BE2C (cell line): ENCODE measurements around the gene C10orf120.

ENCODE experiments used
- DNase-seq: peaks from one replicate; pipeline ENCODE4 v3.0.0-alpha.2; 2020
- H3K27me3 ChIP-seq: fragments of 250-450 bp; sonication (Bioruptor Pico); 2 replicates; pipeline ENCODE4 v1.5.1; 2020; ENCODE audit warnings: mild to moderate bottlenecking
- H3K36me3 ChIP-seq: fragments of 250-450 bp; sonication (Bioruptor Pico); 2 replicates; pipeline ENCODE4 v1.5.1; 2020; ENCODE audit warnings: mild to moderate bottlenecking
- H3K4me1 ChIP-seq: fragments of 250-450 bp; sonication (Bioruptor Pico); 2 replicates; pipeline ENCODE4 v1.5.1; 2020
- H3K4me3 ChIP-seq: 2 replicates; pipeline ENCODE4 v1.5.1; 2011; ENCODE audit warnings: low read depth, low read length
- H3K9me3 ChIP-seq: fragments of 250-450 bp; sonication (Bioruptor Pico); 2 replicates; pipeline ENCODE4 v1.5.1; 2020
- TF ChIP-seq, protein P1 (sequence below): IDR thresholded peaks from 2 replicates; pipeline ENCODE4 v1.5.1; 2012; ENCODE audit warnings: mild to moderate bottlenecking, low read depth, low read length

C10orf120 gene

GRCh38 chr10:122657729-122658128 is 41.9 kb downstream of the C10orf120 start:
- no peaks in the 10 kb centered on the region for H3K4me1 ChIP-seq
- peaks cover 11% of the 10 kb centered on the region for H3K27me3 ChIP-seq
- TF ChIP-seq, protein P1, sequence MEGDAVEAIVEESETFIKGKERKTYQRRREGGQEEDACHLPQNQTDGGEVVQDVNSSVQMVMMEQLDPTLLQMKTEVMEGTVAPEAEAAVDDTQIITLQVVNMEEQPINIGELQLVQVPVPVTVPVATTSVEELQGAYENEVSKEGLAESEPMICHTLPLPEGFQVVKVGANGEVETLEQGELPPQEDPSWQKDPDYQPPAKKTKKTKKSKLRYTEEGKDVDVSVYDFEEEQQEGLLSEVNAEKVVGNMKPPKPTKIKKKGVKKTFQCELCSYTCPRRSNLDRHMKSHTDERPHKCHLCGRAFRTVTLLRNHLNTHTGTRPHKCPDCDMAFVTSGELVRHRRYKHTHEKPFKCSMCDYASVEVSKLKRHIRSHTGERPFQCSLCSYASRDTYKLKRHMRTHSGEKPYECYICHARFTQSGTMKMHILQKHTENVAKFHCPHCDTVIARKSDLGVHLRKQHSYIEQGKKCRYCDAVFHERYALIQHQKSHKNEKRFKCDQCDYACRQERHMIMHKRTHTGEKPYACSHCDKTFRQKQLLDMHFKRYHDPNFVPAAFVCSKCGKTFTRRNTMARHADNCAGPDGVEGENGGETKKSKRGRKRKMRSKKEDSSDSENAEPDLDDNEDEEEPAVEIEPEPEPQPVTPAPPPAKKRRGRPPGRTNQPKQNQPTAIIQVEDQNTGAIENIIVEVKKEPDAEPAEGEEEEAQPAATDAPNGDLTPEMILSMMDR: no peak
- H3K36me3 ChIP-seq: no peaks in the 10 kb centered on the region
- no peak overlapping the region for H3K4me3 ChIP-seq
- no peak for DNase-seq
- H3K9me3 ChIP-seq: no peaks in the 10 kb centered on the region

DNA sequence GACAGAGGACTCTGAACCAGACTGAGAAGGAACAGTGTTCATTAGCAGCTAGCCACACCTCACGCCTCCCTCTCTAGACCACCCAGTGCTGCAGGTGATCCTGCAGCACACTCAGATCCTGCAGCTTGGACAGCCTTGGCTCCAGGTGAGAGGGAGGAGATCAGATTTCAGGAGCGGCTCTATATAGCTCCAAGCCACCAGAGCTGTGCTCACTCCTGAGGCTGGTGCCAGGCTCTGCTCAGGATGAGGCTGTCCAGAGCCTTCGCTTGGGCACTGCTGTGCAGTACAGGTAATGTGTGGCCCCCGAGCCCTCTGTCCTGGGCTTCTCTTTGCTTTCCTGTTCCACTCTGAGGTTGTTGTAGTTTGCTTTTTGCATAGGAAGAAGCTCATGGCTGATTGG is 42.4 kb downstream of the C10orf120 start:
- TF ChIP-seq, protein P1: no peak

DNA sequence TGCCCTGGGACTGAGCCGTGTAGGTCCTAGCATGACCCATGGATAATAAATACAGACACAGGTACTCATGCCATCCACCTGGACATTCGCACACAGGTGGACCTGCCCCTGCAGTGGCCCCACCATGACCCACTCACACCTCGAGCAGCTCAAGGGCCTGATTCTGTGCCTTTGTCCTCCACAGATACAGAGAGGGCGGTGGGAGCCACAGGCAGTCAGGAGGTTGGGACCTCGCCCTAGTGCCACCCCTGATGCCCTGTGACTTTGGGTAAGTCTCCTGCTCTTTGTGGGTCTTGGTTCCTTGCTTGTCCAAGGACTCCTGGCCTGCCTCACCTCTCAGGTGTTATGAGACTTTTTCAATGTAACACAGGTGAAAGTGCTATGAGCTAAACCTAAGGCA is 42.9 kb downstream of the C10orf120 start:
- no peak overlapping the region for H3K4me3 ChIP-seq
- H3K36me3 ChIP-seq: no peaks in the 10 kb centered on the region
- DNase-seq: no peak
- H3K27me3 ChIP-seq: peaks cover 20% of the 10 kb centered on the region
- no peaks in the 10 kb centered on the region for H3K9me3 ChIP-seq
- H3K4me1 ChIP-seq: no peaks in the 10 kb centered on the region
- TF ChIP-seq, protein P1: no peak

More for the DNA sequence above, 42.4 kb downstream of the C10orf120 start:
- no peaks in the 10 kb centered on the region for H3K36me3 ChIP-seq
- no peaks in the 10 kb centered on the region for H3K4me1 ChIP-seq
- H3K9me3 ChIP-seq: no peaks in the 10 kb centered on the region
- DNase-seq: no peak
- peaks cover 16% of the 10 kb centered on the region for H3K27me3 ChIP-seq
- no peak overlapping the region for H3K4me3 ChIP-seq

DNA sequence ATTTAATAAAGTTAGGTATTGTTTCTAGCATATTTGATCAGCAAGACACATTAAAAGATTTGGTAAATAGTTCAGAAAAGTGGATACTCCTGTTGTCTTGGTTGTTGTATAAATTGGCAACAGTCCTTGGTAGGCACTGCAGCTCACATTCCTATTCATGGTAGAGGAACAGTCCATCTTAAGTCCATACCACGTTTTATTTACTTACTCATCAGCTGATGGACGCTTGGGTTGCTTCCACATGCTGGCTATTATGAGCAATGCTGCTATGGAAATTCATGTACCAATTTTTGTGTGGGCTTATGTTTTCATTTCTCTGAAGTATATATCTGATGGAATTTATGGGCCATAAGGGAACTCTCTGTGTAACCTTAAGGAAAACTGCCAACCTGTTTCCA is 43.3 kb downstream of the C10orf120 start:
- TF ChIP-seq, protein P1: no peak
- no peak for DNase-seq
- no peaks in the 10 kb centered on the region for H3K4me1 ChIP-seq
- H3K4me3 ChIP-seq: no peak overlapping the region
- H3K36me3 ChIP-seq: no peaks in the 10 kb centered on the region
- H3K27me3 ChIP-seq: peaks cover 20% of the 10 kb centered on the region
- no peaks in the 10 kb centered on the region for H3K9me3 ChIP-seq

GRCh38 chr10:122655524-122656307 is 43.9 kb downstream of the C10orf120 start:
- H3K27me3 ChIP-seq: peaks cover 20% of the 10 kb centered on the region

GRCh38 chr10:122650331-122650730 is 49.3 kb downstream of the C10orf120 start:
- no peaks in the 10 kb centered on the region for H3K4me1 ChIP-seq
- DNase-seq: no peak
- TF ChIP-seq, protein P1: no peak
- H3K9me3 ChIP-seq: no peaks in the 10 kb centered on the region
- no peaks in the 10 kb centered on the region for H3K36me3 ChIP-seq
- peaks cover 17% of the 10 kb centered on the region for H3K27me3 ChIP-seq
- H3K4me3 ChIP-seq: no peak overlapping the region

More at GRCh38 chr10:122655524-122656307, 43.9 kb downstream of the C10orf120 start:
- Histone ChIP-seq H3K4me1 (no peaks in the 10 kb centered on the region), H3K4me3 (no peak overlapping the region), H3K9me3 (no peaks in the 10 kb centered on the region), H3K36me3 (no peaks in the 10 kb centered on the region)
- no peak for DNase-seq
- TF ChIP-seq, protein P1: no peak
